GM19463 (cell line): ENCODE measurements around the gene IDI1.
"Not testable (repeated sequence)": the region's sequence is repeated elsewhere in the genome, so short reads cannot be mapped to it uniquely, and the experiment has no call there.

Source experiments
- ATAC-seq: cut with Tn5 transposase; IDR thresholded peaks from one replicate; pipeline ENCODE4 v1.9.1; 2021; ENCODE audit warnings: mild to moderate bottlenecking, moderate library complexity; ENCODE audit not compliant: unreplicated experiment

The IDI1 gene

DNA sequence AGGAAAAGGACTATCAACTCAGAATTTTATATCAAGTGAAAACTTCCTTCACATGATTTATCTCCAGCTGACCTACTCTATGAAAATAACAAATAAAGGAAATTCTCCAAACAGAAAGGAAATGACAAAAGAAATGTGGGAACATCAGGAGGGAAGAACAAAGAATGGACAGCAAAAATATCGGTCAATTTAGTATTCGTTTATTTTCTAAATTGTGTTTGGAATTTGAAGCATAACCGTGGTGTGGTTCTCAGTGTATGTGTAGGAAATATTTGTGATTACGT is 16.0 kb upstream of the IDI1 start:
- no peak for ATAC-seq

DNA sequence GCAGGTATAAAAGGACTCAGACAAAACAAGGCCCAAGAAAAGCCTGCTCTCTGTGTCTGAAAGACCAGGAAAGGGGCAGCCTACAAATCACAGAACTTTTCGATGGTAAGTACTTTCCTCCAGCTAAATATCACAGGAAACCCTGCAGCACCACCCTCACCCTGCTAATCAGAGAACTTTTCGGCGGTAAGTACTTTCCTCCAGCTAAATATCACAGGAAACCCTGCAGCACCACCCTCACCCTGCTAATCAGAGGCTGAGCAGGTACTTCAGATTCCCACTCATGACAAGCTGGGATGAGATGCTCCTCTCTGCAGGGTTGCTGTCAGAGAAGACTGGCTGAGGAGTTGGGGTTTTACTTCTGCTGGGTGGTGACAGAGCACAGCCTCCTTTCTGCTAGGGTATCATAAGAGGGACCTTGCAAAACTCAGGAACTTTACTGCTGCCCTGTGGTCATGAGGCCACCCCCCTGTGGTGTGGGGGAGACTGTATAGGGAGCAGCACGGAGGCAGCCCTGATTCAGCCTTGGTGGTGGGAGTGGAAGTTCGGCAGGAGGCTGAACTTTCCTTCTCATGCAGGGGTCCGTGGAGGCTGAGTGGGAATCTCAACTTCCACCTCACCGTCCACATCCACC is 14.4 kb upstream of the IDI1 start:
- ATAC-seq = no peak

DNA sequence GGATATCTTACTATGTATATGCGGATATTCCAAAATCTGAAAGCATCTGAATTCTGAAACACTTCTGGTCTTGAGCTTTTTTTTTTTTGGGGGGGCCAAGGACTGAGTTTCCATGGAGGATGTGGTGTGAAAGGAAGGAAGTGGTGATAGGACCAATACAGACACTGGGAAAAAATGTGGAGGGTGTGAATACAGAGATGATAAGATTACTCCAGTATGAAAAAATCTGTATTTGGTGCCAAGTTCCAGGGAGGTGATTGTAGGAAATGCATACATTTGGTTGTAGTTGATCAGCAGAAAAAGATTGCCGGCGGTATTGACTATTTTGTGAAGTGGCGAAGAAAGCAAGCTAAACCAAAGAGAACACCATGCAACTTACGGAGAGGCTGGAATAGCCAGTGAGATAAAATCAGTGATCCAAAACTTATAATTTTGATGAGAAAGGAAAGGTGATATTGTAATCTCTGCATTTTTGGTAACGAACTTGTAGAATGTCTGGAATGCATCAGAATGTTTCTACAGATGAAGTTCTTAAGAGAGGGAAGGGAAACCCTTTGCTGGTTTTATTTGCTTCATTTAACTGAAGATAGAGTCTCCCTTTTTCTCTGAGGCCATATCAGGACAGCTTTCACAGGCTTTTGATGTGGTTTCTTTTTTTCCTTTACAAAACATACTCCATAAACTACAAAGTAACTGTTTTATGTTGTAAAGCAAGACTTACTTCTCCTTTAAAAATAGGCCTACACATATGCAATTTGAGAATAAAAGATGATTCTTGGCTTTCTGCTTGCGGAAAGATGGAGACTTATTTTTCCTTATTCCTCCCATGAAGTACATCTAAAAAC is 13.2 kb upstream of the IDI1 start:
- no peak for ATAC-seq

DNA sequence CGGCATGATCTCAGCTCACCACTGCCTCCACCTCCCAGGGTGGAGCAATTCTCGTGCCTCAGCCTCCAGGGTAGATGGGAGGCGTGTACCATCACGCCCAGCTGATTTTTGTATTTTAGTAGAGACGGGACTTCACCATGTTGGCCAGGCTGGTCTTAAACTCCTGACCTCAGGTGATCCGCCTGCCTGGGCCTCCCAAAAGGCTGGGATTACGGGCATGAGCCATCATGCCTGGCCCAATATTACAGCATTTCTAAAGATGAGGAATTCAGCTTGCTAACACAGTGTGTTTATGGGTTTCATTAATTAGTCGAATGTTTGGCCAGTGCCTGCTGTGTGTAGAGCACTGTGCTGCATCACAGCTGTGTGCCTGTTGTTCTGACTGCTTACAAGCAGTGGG is 11.0 kb upstream of the IDI1 start:
- no peak for ATAC-seq

DNA sequence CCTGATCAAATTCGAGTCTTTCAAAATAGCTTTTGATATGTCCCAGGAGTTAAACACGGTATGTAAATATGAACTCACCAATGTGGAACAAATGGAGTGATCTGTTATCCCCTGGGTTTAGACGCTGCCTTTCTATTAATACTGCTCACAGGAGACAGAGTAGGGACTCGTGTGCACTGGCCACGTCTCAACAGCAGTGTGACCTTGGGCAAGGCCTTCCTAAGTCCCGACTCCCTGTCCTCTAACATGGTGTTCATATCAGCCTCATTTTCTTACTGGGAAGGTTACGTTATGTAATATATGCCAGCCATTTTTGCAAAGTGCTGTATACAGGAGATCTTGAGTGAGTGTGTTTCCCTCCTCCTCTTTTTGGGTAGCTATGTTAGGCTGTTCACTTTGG is 9.1 kb upstream of the IDI1 start:
- ATAC-seq = no peak

DNA sequence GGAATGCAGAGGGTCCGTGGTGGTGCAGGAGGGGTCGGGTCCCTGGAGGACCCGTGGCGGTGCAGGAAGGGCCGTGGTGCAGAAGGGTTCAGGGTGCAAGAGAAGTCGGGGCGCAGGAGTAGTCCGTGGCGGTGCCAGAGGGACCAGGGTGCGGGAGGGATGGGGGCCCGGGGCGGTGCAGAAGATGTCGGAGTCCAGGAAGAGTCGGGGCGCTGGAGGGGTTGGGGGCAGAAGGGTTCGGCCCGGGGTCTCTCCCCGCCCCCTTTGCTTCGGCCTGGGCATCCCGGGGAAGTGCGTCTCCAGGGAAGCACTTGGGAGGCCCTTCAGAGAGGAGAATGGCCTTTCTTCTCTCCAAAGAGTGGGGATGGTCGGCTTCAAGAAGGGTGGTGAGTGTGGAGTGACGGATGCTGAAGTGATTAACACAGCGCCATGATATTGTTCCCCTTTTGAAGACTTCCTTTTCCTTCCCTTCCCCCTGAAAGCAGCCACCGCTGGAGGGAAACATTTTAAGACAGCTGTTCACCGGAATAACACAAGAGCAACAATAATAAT is 8.3 kb upstream of the IDI1 start:
- peak; percentile 8 for ATAC-seq

DNA sequence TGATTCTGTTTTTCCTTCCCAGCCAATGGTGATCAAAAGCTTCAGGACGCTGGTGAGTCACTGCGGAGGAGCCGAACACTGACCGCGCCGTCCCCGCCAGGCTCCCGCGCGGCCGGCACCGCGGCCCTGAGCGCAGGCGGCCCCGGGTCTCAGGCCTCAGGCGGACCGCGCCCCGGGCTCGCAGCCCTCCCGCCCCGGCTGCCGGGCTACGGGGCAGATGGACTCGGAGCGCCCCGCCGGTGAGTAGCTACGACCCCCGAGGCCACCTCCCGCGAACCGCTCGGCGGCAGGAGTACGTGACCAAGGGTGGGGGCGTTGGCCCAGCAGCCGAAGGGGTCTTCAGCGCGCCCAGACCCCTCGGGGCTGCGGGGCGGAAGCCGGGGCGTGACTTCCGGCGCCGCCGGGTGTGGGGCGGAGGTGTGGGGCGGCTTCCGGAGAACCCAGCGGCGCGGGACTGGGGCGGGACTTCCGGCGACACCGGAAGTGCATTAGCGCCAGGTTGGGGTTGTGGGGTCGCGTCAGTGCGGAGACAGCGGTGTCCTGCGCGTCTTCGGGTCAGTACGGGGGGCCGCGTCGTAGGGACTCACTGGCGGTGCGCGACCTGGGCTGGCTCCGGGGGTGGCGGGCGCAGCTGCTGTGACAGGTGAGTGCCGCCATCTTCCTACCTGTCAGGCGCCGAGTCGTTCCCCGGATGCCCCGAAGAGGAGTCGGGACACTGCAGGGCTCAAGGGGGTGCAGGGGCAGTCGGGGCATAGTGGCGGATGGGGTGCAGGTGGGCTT is 7.6 kb upstream of the IDI1 start, which contains the start of gene WDR37:
Gene WDR37, plus strand, starts transcription at position 60 of the 780 bp plus-strand sequence. CDS start 15,771 bp downstream, outside the sequence.
- peak; percentile 95 for ATAC-seq

DNA sequence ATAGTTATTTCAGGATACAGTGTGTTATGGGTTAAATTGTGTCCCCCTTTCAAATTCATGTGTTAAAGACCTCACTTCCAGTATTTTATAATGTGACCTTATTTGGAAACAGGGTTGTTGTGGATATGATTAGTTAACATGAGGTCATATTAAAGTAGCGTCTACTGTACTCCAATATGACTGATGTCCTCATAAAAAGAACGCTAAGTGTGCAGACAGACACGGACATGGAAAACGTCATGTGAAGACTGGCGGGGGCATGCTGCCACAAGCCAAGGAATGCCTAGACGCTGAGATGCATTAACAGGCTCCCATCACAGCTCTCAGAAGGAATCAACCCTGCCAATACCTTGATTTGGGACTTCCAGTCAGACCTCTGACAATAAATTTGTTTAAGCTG is 5.8 kb upstream of the IDI1 start:
- no peak for ATAC-seq

DNA sequence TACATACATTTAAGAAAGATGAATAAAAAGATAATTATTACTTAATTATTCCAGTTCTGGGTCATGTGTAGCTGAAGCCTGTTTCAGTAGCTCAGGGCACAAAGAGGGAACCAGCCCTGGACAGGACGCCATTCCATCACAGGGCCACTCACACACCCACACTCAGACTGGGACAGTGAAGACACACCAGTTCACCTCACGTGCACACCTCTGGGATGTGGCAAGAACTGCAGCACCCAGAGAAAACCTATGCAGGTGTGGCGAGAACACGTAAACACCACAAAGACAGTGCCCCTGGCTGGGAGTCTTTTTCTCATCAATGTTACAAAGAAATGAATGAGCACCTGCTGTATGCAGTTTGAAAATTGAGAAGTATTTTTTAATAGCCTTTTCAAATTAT is 1.6 kb upstream of the IDI1 start:
- ATAC-seq = no peak

DNA sequence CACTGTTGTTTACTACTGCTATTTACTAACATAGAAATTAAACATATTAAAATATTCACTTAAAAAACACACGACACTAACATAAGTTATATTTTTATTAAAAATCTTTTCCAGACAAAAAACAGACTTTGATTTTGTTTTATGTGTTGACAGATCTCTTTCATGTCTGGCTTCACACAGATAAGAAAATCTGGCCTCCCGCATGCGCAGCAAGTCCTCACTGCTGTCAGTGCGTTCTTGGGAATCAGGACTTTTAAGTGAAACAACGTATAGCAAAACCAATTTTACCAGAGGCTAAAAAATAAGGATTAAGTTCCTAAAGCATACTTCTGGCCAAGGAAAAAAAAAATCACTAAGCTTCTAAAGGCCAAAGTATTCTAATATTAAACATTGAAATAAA is 1.2 kb upstream of the IDI1 start:
- ATAC-seq = no peak

DNA sequence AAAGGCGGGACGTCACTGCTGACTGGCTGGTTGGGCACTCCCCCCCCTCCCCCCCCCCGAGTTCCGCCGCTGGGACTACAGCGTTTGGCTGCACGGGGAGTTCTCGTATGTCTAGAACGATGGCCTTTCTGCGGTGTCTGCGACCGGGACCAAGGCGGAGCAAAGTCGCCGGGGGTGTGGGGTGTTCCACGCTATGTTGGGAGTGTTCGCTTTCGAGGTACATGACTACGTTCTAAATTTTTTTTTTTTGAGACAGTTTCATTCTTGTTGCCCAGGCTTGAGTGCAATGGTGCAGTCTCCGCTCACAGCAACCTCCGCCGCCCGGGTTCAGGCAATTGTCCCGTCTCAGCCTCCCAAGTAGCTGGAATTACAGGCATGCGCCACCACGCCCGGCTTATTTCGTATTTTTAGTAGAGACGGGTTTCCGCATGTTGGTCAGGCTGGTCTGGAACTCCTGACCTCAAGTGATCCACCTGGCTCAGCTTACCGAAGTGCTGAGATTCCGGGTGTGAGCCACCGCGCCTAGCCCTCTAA is 573 bp upstream of the IDI1 start:
- no peak for ATAC-seq

DNA sequence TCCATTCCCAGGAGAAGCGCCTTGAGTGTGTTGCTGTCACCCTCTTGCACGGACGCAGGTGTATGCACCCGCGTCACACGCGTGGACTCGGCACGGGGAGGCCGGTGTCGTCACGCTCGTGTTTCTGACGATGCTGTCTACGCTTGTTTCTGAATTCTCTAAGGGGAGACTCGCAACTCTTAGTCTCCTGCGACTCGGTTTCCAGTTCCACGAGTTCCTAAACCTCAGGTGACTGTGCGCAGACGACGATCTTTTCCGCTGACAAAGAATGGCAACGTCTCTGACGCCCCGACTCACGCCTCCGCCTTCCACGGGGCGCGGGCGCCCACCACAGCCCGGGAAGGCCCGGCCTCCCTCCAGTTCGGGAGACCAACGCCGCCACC is 579 bp downstream of the IDI1 start:
- no peak for ATAC-seq

DNA sequence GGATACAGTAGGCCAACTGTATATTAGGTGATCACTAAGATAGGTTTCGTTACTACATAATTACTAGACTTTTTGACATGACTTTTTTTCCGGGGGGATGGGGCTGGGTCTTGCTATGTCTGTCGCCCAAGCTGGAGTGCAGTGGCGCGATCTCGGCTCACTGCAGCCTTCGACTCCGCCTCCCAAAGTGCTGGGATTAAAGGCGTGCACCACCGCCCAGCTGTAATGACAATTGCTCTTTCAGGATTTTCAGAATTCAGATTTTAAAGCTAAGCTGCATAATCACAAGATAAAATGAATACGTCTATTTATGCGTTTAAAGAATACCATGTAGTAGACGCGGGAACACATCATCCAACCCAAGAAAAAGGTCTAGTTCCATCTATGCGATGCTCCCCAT is 982 bp downstream of the IDI1 start:
- no peak for ATAC-seq

DNA sequence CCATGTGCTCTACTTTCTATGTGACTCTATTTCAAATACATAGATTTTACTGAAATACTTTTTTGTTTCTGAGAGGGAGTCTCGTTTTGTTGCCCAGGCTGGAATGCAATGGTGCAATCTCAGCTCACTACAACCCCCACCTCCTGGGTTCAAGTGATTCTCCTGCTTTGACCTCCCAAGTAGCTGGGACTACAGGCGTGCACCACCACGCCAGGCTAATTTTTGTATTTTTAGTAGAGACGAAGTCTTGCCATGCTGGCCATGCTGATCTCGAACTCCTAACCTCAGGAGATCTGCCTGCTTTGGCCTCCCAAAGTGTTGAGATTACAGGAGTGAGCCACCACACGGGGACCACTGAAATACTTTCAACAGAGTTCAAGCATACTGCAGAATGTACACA is 3.5 kb downstream of the IDI1 start:
- no peak for ATAC-seq

DNA sequence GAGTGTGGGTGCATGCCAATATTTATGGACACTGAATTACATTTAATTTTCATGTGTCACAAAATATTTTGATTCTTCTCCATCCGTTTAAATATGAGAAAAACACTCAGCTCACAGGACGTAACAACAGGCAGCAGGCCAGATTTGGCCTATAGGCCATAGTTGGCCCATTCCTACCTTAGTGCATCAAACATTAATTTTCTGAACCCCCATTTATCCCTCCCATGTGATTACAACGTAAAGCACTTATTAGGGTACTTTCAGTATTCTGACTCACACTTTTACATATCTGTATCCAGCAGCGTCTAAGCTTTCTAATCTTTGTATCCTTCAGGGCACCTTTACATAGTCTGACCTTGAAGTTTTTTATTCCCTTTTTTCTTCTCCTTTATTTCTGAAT is 4.0 kb downstream of the IDI1 start:
- ATAC-seq = no peak

DNA sequence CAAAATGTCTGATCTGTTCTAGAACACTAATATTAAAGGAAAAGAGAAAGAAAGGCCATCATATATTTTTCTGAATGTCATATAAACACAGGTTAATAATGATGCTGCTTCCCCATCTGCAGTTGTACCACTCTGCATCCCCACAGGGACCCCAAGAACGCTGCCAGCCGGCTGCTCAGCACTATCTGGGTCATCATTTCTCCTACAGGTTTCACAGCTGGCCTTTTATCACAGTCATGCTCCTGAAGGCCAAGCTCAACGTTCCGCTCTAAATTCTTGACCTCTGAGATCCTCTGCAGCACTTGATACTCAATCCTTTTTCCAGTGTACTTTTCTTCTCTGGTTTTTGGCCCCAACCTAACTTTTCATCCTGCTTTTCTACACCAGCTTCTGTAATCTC is 4.8 kb downstream of the IDI1 start:
- no peak for ATAC-seq

DNA sequence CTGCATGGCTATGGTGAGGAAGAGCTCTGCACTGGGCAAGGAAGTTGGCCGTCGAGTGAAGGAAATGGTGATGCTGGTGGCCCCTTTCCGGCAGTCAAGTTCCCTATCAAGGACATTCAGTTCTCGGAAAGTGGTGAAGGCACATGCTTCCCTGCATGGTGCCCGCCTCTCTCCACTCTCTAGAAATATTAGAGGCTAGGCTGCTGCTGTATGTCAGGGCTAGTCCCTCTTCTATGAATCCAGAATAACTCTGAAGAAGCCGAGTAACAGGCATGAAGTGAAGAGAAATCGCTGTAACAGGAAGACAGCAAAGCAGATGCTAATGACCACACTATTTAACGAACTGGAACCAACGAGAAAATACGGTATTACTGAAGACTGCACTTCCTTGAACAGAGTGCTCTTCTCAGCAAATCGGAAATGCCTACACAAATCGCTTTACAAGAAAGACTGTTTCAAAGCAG is 5.4 kb downstream of the IDI1 start:
- peak; percentile 54 for ATAC-seq

DNA sequence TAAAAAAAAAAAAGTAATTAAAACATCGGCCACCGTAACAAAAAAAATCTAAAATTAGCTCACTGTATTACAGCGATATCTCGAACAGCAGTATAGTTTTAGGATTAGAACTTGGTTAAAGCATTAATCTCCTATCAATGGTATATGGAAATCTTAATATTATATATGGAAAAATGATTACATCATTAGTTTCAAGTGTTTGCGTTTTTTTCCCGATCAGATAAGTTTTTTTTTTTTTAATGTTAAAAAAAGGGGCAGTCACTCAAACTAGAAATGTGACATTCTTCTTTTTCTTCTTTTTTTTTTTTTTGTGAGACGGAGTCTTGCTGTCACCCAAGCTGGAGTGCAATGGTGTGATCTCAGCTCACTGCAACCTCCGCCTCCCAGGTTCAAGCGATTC is 7.4 kb downstream of the IDI1 start:
- ATAC-seq = no peak

DNA sequence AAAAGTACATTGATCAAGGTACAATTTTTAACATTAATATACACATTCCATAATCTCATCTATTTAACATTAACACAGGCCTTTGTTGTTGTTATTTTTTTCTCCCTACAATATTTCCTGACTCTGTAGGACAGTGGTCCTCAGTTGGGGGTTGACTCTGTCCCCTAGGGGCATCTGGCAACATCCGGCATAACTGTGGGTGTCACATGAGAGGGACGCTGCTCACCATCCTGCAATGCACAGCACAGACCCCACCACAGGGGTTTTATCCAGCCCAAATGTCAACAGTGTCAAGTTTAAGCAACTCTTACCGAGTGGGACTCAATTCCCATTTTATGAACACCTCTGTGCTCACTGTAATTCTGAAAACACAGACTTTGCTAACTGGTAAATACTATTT is 8.8 kb downstream of the IDI1 start:
- no peak for ATAC-seq

DNA sequence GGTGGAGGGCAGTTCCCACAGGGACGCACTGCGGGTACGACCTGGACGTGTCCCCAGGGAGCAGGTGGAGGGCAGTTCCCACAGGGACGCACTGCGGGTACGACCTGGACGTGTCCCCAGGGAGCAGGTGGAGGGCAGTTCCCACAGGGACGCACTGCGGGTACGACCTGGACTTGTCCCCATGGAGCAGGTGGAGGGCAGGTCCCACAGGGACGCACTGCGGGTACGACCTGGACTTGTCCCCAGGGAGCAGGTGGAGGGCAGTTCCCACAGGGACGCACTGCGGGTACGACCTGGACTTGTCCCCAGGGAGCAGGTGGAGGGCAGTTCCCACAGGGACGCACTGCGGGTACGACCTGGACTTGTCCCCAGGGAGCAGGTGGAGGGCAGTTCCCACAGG is 10.2 kb downstream of the IDI1 start:
- not testable (repeated sequence) for ATAC-seq

DNA sequence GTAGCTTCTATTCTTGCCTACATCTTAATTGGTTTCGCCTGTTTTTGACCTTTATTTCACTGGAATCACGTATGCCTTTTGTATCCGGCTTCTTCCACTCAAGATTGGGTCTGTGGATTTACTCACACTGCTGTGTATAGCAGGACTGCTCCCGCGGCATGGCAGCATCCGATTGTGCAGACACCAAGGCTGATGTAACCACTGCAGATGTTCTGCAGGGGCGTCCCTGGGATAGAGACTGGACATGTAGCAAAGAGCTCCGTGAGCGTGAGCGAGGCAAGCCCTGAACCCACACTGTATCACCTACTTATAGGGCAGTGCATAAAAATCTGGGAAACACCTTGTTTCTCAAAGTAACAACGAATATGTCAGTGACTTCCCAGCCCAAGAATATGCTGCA is 11.8 kb downstream of the IDI1 start:
- no peak for ATAC-seq
